ENCODE results near the gene TFDP2. TPM values are rescaled to one million over a fixed set of nuclear protein-coding genes. Genes with fewer than 3 reads are reported as not detected.
"Not testable (repeated sequence)": the region's sequence is repeated elsewhere in the genome, so short reads cannot be mapped to it uniquely, and the experiment has no call there.

TFDP2 gene
- total and polyA plus RNA-seq, 2 experiments from 2014 or later: 150 to 410 TPM

- H3K36me3 ChIP-seq (ENCODE audit: insufficient read depth); H3K4me3 Mint-ChIP-seq; ATAC-seq; H2AFZ ChIP-seq; H4K20me1 ChIP-seq (replicated peaks; ENCODE audit: insufficient read depth); H3F3A ChIP-seq (replicated peaks; ENCODE audit: low read depth); H3K27ac ChIP-seq (ENCODE audit: low read depth); H3K4me3 ChIP-seq; H3K27me3 Mint-ChIP-seq (ENCODE audit: insufficient read depth, low read depth, poor library complexity); DNase-seq (ENCODE audit: low spot score); H3K27ac Mint-ChIP-seq; H3K27me3 ChIP-seq (ENCODE audit: insufficient read depth); H3K4me1 ChIP-seq (ENCODE audit: insufficient read depth); H3K4me2 ChIP-seq; H3K79me2 ChIP-seq (replicated peaks; ENCODE audit: insufficient read depth); H3K9me2 ChIP-seq (ENCODE audit: insufficient read depth); H3K4me1 Mint-ChIP-seq: not testable (repeated sequence)
- peaks cover 21% of the 10 kb centered on the region for H3K9me3 Mint-ChIP-seq
- H3K36me3 Mint-ChIP-seq (ENCODE audit: low read depth): peaks cover 33% of the 10 kb centered on the region
These were observed 4.8 kb downstream of the TFDP2 start for GRCh38 chr3:142144587-142144986.

- peaks cover 41% of the 10 kb centered on the region for H3K36me3 Mint-ChIP-seq (ENCODE audit: low read depth)
- not testable (repeated sequence) for H3K27me3 Mint-ChIP-seq (ENCODE audit: insufficient read depth, low read depth, poor library complexity); H3K36me3 ChIP-seq (ENCODE audit: insufficient read depth); H3K4me1 ChIP-seq (ENCODE audit: insufficient read depth); H3K9me2 ChIP-seq (ENCODE audit: insufficient read depth); H2AFZ ChIP-seq; H3F3A ChIP-seq (replicated peaks; ENCODE audit: low read depth); H3K79me2 ChIP-seq (replicated peaks; ENCODE audit: insufficient read depth); H3K4me3 ChIP-seq; H4K20me1 ChIP-seq (replicated peaks; ENCODE audit: insufficient read depth); H3K4me3 Mint-ChIP-seq; H3K27ac ChIP-seq (ENCODE audit: low read depth); ATAC-seq; H3K27me3 ChIP-seq (ENCODE audit: insufficient read depth); H3K4me1 Mint-ChIP-seq; H3K4me2 ChIP-seq; H3K27ac Mint-ChIP-seq
- H3K9me3 Mint-ChIP-seq: peaks cover 21% of the 10 kb centered on the region
- DNase-seq (ENCODE audit: low spot score): peak; percentile 72
- peak; percentile 39 to 50 for TF ChIP-seq CTCF (conservative IDR thresholded peaks at IDR 0.05; ENCODE audit: low read depth in 2 of 2)
These were observed 8.6 kb downstream of the TFDP2 start for GRCh38 chr3:142140608-142141285.

GRCh38 chr3:142137089-142137488 is 12.3 kb downstream of the TFDP2 start:
- not testable (repeated sequence) for H3K4me3 Mint-ChIP-seq; H4K20me1 ChIP-seq (replicated peaks; ENCODE audit: insufficient read depth); H3K4me1 ChIP-seq (ENCODE audit: insufficient read depth); ATAC-seq; H3K27me3 Mint-ChIP-seq (ENCODE audit: insufficient read depth, low read depth, poor library complexity); H3K79me2 ChIP-seq (replicated peaks; ENCODE audit: insufficient read depth); H3K4me1 Mint-ChIP-seq; H3F3A ChIP-seq (replicated peaks; ENCODE audit: low read depth); H3K4me2 ChIP-seq; H3K4me3 ChIP-seq; H3K27me3 ChIP-seq (ENCODE audit: insufficient read depth); DNase-seq (ENCODE audit: low spot score); H3K9me2 ChIP-seq (ENCODE audit: insufficient read depth); H3K36me3 ChIP-seq (ENCODE audit: insufficient read depth); H2AFZ ChIP-seq; H3K27ac Mint-ChIP-seq; H3K27ac ChIP-seq (ENCODE audit: low read depth)
- peaks cover 33% of the 10 kb centered on the region for H3K36me3 Mint-ChIP-seq (ENCODE audit: low read depth)
- peaks cover 15% of the 10 kb centered on the region for H3K9me3 Mint-ChIP-seq

GRCh38 chr3:142134799-142135325 is 14.5 kb downstream of the TFDP2 start:
- Histone ChIP-seq H3K9me2 (ENCODE audit: insufficient read depth) (no peaks in the 10 kb centered on the region), H3K4me1 (ENCODE audit: insufficient read depth) (no peaks in the 10 kb centered on the region), H4K20me1 (replicated peaks; ENCODE audit: insufficient read depth) (no peaks in the 10 kb centered on the region), H3K4me2 (no peak overlapping the region), H2AFZ (no peak overlapping the region), H3K79me2 (replicated peaks; ENCODE audit: insufficient read depth) (no peaks in the 10 kb centered on the region), H3K36me3 (ENCODE audit: insufficient read depth) (no peaks in the 10 kb centered on the region), H3F3A (replicated peaks; ENCODE audit: low read depth) (no peaks in the 10 kb centered on the region), H3K4me3 (no peak overlapping the region), H3K27ac (ENCODE audit: low read depth) (no peak overlapping the region), H3K27me3 (ENCODE audit: insufficient read depth) (no peaks in the 10 kb centered on the region)
- ATAC-seq (no peak), DNase-seq (ENCODE audit: low spot score) (no peak)
- Mint-ChIP-seq H3K9me3 (0 out of 3 replicates have a peak, but pooled peaks cover 2% of the 10 kb centered on the region), H3K27ac (no peak overlapping the region), H3K36me3 (ENCODE audit: low read depth) (peaks cover 11% of the 10 kb centered on the region), H3K4me3 (no peak overlapping the region), H3K4me1 (no peaks in the 10 kb centered on the region), H3K27me3 (ENCODE audit: insufficient read depth, low read depth, poor library complexity) (no peaks in the 10 kb centered on the region)
- TF ChIP-seq, protein P1, sequence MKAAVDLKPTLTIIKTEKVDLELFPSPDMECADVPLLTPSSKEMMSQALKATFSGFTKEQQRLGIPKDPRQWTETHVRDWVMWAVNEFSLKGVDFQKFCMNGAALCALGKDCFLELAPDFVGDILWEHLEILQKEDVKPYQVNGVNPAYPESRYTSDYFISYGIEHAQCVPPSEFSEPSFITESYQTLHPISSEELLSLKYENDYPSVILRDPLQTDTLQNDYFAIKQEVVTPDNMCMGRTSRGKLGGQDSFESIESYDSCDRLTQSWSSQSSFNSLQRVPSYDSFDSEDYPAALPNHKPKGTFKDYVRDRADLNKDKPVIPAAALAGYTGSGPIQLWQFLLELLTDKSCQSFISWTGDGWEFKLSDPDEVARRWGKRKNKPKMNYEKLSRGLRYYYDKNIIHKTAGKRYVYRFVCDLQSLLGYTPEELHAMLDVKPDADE (IDR thresholded peaks at IDR 0.05): no peak
- TF ChIP-seq POLR2AphosphoS5 (IDR thresholded peaks at IDR 0.05; ENCODE audit: low read depth) (no peak), JUNB (IDR thresholded peaks at IDR 0.05; ENCODE audit: unreplicated experiment) (no peak), ZNF331 (CRISPR knock-in tag; IDR thresholded peaks at IDR 0.05; ENCODE audit: low read depth) (no peak), EZH2phosphoT487 (IDR thresholded peaks at IDR 0.05; ENCODE audit: unreplicated experiment) (no peak)

Measured in GM23338 (cell line).